HepG2 (cell line): Measurements from ENCODE around the gene PSMB3. TPM values are rescaled to one million over a fixed set of nuclear protein-coding genes. Genes with fewer than 3 reads are reported as not detected.

Experiments
- ATF4 ChIP-seq, 2 experiments: fragments of 450-650 bp in 1 of 2; sonication (generic) in 1 of 2; formaldehyde crosslinking; IDR thresholded peaks; 2 replicates each; pipeline versions ENCODE4 v1.5.0 to v1.8.0; 2020 to 2022; ENCODE audit warnings: mild to moderate bottlenecking in 1 of 2, missing genetic modification reagents in 1 of 2
- CEBPZ ChIP-seq: IDR thresholded peaks from 2 replicates; pipeline ENCODE4 v1.6.1; 2012; ENCODE audit warnings: low read length, improper control_type of control experiment
- EHMT2 ChIP-seq: fragments of 200-600 bp; sonication (generic); IDR thresholded peaks from 2 replicates; pipeline ENCODE4 v1.7.0; 2017; ENCODE audit warnings: antibody characterized with exemption, low read depth, low read length, borderline replicate concordance
- ERF ChIP-seq: IDR thresholded peaks from 2 replicates; pipeline ENCODE4 v1.6.1; 2018; ENCODE audit warnings: missing biosample characterization, missing genetic modification reagents
- FOXK2 ChIP-seq: fragments of 450-650 bp; IDR thresholded peaks from 2 replicates; pipeline ENCODE4 v1.6.1; 2016
- HDAC1 ChIP-seq: sonication (generic); formaldehyde crosslinking; IDR thresholded peaks from 2 replicates; pipeline ENCODE4 v1.5.1; 2020; ENCODE audit warnings: mild to moderate bottlenecking, missing genetic modification reagents
- KLF15 ChIP-seq: sonication (generic); formaldehyde crosslinking; IDR thresholded peaks from 2 replicates; pipeline ENCODE4 v1.8.1; 2023; ENCODE audit warnings: borderline replicate concordance, mild to moderate bottlenecking, inconsistent platforms, missing genetic modification reagents, mixed read lengths
- MBD4 ChIP-seq: IDR thresholded peaks from 2 replicates; pipeline ENCODE4 v1.6.1; 2012; ENCODE audit warnings: low read length, inconsistent platforms, borderline replicate concordance
- NR3C1 ChIP-seq: sonication (generic); formaldehyde crosslinking; IDR thresholded peaks from 2 replicates; pipeline ENCODE4 v1.4.0; 2020; ENCODE audit warnings: missing genetic modification reagents
- PBX2 ChIP-seq: IDR thresholded peaks from 2 replicates; pipeline ENCODE4 v1.6.1; 2016; ENCODE audit warnings: control low read depth
- SNAI1 ChIP-seq: sonication (generic); formaldehyde crosslinking; IDR thresholded peaks from 2 replicates; pipeline ENCODE4 v1.5.0; 2020; ENCODE audit warnings: mild to moderate bottlenecking, missing genetic modification reagents, borderline replicate concordance
- ZBTB38 ChIP-seq: sonication (generic); formaldehyde crosslinking; IDR thresholded peaks from 2 replicates; pipeline ENCODE4 v1.5.1; 2020; ENCODE audit warnings: mild to moderate bottlenecking, missing genetic modification reagents
- ZBTB8A ChIP-seq: sonication (generic); formaldehyde crosslinking; IDR thresholded peaks from 2 replicates; pipeline ENCODE4 v1.4.0; 2020; ENCODE audit warnings: mild to moderate bottlenecking, low read depth, missing genetic modification reagents, borderline replicate concordance
- ZMAT5 ChIP-seq: sonication (generic); formaldehyde crosslinking; IDR thresholded peaks from 2 replicates; pipeline ENCODE4 v1.5.0; 2020; ENCODE audit warnings: mild to moderate bottlenecking, low read depth, missing genetic modification reagents, borderline replicate concordance
- ZNF333 ChIP-seq: sonication (generic); formaldehyde crosslinking; IDR thresholded peaks from 2 replicates; pipeline ENCODE4 v1.4.0; 2020; ENCODE audit warnings: mild to moderate bottlenecking, missing genetic modification reagents, borderline replicate concordance
- ZNF343 ChIP-seq: sonication (generic); formaldehyde crosslinking; IDR thresholded peaks from 2 replicates; pipeline ENCODE4 v1.4.0; 2020; ENCODE audit warnings: mild to moderate bottlenecking, missing genetic modification reagents
- ZNF879 ChIP-seq: sonication (generic); formaldehyde crosslinking; IDR thresholded peaks from 2 replicates; pipeline ENCODE4 v1.8.1; 2023; ENCODE audit warnings: missing genetic modification reagents
- ZSCAN20 ChIP-seq: sonication (generic); formaldehyde crosslinking; IDR thresholded peaks from 2 replicates; pipeline ENCODE4 v1.4.0; 2020; ENCODE audit warnings: missing genetic modification reagents, mild to moderate bottlenecking, borderline replicate concordance
- ZSCAN29 ChIP-seq: sonication (generic); formaldehyde crosslinking; conservative IDR thresholded peaks from 2 replicates; pipeline ENCODE4 v1.4.0; 2020; ENCODE audit warnings: mild to moderate bottlenecking, missing genetic modification reagents
- polyA plus RNA-seq, 8 experiments: library from polyadenylated mRNA; depleted of rRNA in 3 of 8; stranded (reverse) in 7 of 8; unstranded in 1 of 8; fragments of >200 nt; fragmentation: Illumina TruSeq in 4 of 8; extraction: Trizol in 4 of 8; gene quantifications; 2 replicates each; pipeline versions ENCODE4 v1.2.1 to v1.2.3, GENCODE V29; 2011 to 2016; ENCODE audit warnings: low read depth in 4 of 8, missing spikeins in 1 of 8, mixed read lengths in 1 of 8; ENCODE audit not compliant: insufficient read depth in 1 of 8
- total RNA-seq, 5 experiments: library from RNA; depleted of rRNA; stranded (reverse); fragments of >200 nt; fragmentation: Illumina TruSeq; extraction: Trizol; gene quantifications; 2 replicates each; pipeline ENCODE4 v1.2.3, GENCODE V29; 2016; ENCODE audit warnings: low read depth in 1 of 5

The PSMB3 gene
- total and polyA plus RNA-seq, 2 of the 13 experiments (the other 11 are each of a cell fraction or from before 2014, with no cell fraction given): 366 to 517 TPM

- TF ChIP-seq ATF4 (CRISPR knock-in tag; IDR thresholded peaks at IDR 0.05) (peak in 1 of 2 experiments; percentile 18; a peak in 1 of 4 replicates), ZSCAN20 (CRISPR knock-in tag) (peak; percentile 2; the same call in 1 of the 2 replicates), EHMT2 (no peak), CEBPZ (no peak), MBD4 (no peak), ZMAT5 (CRISPR knock-in tag) (no peak), PBX2 (CRISPR knock-in tag) (no peak), ZBTB38 (no peak), ZBTB8A (CRISPR knock-in tag) (no peak), ERF (peak; percentile 96), ZSCAN29 (CRISPR knock-in tag) (peak; percentile 51; the same call in 1 of the 2 replicates), ZNF343 (peak; percentile 77; the same call in 1 of the 2 replicates), FOXK2 (no peak), NR3C1 (CRISPR knock-in tag) (no peak), ZNF879 (peak; percentile 69; the same call in 1 of the 2 replicates), KLF15 (CRISPR knock-in tag) (peak; percentile 88), ZNF333 (no peak; the same call in 1 of the 2 replicates), HDAC1 (CRISPR knock-in tag) (peak; percentile 89), SNAI1 (CRISPR knock-in tag) (no peak)
These were observed 3.1 kb upstream of the PSMB3 start (continued) for GRCh38 chr17:38749223-38750043.
